Skeletal muscle satellite cell (primary cell): Measurements from ENCODE around the gene OAS2.
"Not testable (repeated sequence)": the region's sequence is repeated elsewhere in the genome, so short reads cannot be mapped to it uniquely, and the experiment has no call there.

Experiments
- H3K27me3 ChIP-seq: 2 replicates; pipeline ENCODE4 v1.7.0; 2013; ENCODE audit warnings: low read length; ENCODE audit not compliant: control insufficient read depth, insufficient read depth
- H3K36me3 ChIP-seq: 2 replicates; pipeline ENCODE4 v1.7.0; 2013; ENCODE audit warnings: mild to moderate bottlenecking, control low read depth, low read length; ENCODE audit not compliant: insufficient read depth
- H3K4me1 ChIP-seq: 2 replicates; pipeline ENCODE4 v1.7.0; 2013; ENCODE audit warnings: low read length; ENCODE audit not compliant: control insufficient read depth, insufficient read depth
- H3K4me2 ChIP-seq: 2 replicates; pipeline ENCODE4 v1.7.0; 2013; ENCODE audit warnings: mild to moderate bottlenecking, low read length
- H3K4me3 ChIP-seq: 2 replicates; pipeline ENCODE4 v1.7.0; 2013; ENCODE audit warnings: low read length
- H3K9ac ChIP-seq: 2 replicates; pipeline ENCODE4 v1.7.0; 2013; ENCODE audit warnings: mild to moderate bottlenecking, low read depth, low read length, moderate library complexity
- H3K9me3 ChIP-seq: replicated peaks from 2 replicates; pipeline ENCODE4 v1.7.0; 2013; ENCODE audit warnings: mild to moderate bottlenecking, control low read depth, low read length

The OAS2 gene

DNA sequence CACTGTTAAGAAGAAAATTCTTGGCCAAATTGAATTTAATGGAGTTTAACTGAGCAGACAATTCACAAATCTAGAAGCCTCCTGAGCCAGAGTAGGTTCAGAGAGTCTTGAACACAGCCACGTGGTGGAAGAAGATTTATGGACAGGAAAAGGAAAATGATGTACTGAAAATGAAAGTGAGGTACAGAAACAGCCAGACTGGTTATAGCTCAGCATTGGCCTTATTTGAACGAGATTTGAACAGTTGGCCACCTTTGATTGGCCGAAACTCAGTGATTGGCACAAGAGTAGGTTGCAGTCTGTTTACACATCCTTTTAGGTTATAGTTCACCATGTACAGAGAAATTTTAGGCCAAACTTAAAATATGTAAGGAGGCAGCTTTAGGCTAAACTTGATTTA is 9.9 kb downstream of the OAS2 start:
- H3K9me3 ChIP-seq = no peaks in the 10 kb centered on the region
- no peaks in the 10 kb centered on the region for H3K4me1 ChIP-seq
- no peak overlapping the region for H3K4me2 ChIP-seq
- no peaks in the 10 kb centered on the region for H3K36me3 ChIP-seq
- peaks cover 14% of the 10 kb centered on the region for H3K27me3 ChIP-seq
- no peak overlapping the region for H3K9ac ChIP-seq
- no peak overlapping the region for H3K4me3 ChIP-seq

DNA sequence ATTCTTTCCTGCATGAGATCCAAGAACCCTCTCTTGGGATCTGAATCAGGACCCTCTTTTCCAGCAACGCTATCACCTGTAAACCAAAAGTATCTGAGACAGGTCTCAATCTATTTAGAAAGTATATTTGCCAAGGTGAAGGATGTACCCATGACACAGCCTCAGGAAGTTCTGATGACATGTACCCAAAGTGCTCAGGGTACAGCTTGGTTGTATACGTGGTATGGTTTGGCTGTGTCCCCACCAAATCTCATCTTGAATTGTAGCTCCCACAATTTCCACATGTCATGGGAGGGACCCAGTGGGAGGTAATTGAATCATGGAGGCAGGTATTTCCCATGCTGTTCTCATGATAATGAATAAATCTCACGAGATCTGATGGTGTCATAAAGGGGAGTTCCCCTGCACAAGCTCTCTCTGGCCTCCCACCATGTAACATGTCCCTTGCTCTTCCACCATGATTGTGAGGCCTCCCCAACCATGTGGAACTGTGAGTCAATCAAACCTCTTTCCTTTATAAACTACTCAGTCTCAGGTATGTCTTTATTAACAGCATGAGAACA is 10.6 kb downstream of the OAS2 start:
- peaks cover 14% of the 10 kb centered on the region for H3K27me3 ChIP-seq
- not testable (repeated sequence) for H3K4me3 ChIP-seq, H3K9ac ChIP-seq, H3K9me3 ChIP-seq, H3K36me3 ChIP-seq, H3K4me1 ChIP-seq, H3K4me2 ChIP-seq

DNA sequence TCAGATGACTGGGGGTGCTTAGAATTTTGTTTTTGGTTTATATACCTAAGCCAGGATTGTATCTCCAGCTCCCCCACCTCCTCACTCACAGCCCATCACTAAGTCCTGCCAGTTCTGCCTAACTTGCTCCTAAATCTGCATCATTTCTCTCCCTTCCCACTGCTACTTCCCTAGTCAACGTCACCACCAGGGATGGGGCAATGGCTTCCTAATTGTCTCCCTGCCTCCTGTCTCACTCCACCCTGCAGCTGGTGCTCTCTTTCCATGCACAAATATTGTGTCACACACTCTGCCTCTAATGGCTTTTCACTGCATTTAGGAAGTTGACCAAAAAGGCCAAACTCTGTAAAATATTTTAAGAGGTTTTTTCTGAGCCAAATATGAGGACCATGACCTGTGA is 11.5 kb downstream of the OAS2 start:
- Histone ChIP-seq H3K9ac (no peak overlapping the region), H3K4me3 (no peak overlapping the region), H3K27me3 (peaks cover 10% of the 10 kb centered on the region), H3K36me3 (no peaks in the 10 kb centered on the region), H3K9me3 (no peaks in the 10 kb centered on the region), H3K4me1 (no peaks in the 10 kb centered on the region), H3K4me2 (no peak overlapping the region)

DNA sequence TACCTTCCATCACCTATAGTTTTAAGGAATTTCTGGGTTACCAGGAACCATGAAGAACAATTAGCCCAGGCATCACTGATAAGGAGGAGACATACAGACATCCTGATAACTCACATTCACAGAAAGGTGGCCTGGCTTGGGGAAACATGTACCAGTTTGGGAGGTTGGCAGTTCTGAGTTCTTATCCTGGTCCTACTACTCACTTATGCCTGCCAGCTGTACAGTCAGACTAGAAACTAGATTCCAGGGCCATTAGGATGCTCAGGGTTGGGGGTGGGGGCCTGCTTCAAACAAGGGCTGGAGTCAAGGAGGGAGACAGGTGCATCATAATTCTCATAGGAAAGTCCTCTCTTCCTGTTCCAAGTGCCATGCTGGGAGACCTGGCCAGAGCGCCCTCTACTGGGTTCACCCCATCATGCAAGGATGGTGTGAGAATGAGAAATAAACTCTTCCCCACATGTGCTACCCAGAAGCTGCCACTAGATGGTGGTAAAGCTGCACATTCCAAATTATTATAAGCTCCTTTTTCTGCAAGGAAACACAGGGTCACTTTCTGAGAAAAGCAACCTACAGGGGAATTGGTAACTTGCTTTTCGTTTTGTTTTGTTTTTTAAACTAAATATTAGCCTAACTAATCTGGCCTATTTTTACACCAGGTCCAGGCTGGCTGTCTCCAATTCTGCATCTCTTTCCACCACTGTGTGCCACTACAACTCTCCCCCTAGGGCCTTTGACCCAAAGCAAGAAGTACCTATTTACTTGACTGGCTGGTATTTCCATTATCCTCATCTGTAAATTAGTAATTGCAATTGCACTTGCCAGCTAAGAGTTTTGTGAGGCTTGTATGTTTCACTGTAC is 14.5 kb downstream of the OAS2 start:
- no peak overlapping the region for H3K9ac ChIP-seq
- H3K27me3 ChIP-seq = peaks cover 13% of the 10 kb centered on the region
- no peaks in the 10 kb centered on the region for H3K9me3 ChIP-seq
- no peaks in the 10 kb centered on the region for H3K36me3 ChIP-seq
- H3K4me1 ChIP-seq = no peaks in the 10 kb centered on the region
- H3K4me3 ChIP-seq = no peak overlapping the region
- no peak overlapping the region for H3K4me2 ChIP-seq

DNA sequence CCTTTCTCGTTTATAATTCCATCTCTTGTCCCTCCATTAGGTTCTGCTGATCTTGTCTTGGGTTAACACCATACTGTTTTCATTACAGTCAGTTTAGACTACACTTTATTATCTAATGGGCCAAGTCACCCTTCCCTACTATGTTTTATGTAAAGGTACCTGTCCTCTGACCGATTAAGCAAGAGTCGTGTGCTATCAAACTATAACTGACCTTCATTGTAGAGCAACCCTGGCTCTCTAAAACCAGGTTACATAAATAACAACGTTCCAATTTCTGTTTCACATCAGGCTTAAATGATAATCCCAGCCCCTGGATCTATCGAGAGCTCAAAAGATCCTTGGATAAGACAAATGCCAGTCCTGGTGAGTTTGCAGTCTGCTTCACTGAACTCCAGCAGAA is 16.7 kb downstream of the OAS2 start:
- H3K27me3 ChIP-seq = peaks cover 19% of the 10 kb centered on the region
- H3K4me2 ChIP-seq = no peak overlapping the region
- H3K9me3 ChIP-seq = peaks cover 3% of the 10 kb centered on the region
- H3K9ac ChIP-seq = no peak overlapping the region
- H3K36me3 ChIP-seq = no peaks in the 10 kb centered on the region
- no peaks in the 10 kb centered on the region for H3K4me1 ChIP-seq
- H3K4me3 ChIP-seq = no peak overlapping the region

DNA sequence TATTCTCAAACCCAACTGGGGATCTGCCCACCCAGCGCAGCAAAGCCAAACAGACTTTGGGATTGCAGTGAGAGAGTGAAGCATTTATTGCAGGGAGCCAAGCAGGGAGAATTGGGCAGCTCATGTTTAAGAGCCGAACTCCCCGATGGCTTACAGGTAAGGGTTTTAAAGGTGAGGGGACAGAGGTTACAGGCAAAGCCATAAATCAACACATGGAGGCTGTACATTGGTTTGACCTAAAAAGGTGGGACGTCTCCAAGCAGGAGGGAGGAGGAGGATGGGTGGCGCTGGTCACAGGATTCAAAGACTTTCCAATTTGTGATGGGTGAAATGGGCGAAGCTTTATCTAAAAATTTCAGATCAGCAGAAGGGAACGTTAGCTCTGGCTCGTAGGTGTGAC is 18.2 kb downstream of the OAS2 start:
- no peak overlapping the region for H3K4me2 ChIP-seq
- H3K4me1 ChIP-seq = no peaks in the 10 kb centered on the region
- peaks cover 3% of the 10 kb centered on the region for H3K9me3 ChIP-seq
- no peaks in the 10 kb centered on the region for H3K36me3 ChIP-seq
- H3K4me3 ChIP-seq = no peak overlapping the region
- H3K27me3 ChIP-seq = peaks cover 16% of the 10 kb centered on the region
- no peak overlapping the region for H3K9ac ChIP-seq

DNA sequence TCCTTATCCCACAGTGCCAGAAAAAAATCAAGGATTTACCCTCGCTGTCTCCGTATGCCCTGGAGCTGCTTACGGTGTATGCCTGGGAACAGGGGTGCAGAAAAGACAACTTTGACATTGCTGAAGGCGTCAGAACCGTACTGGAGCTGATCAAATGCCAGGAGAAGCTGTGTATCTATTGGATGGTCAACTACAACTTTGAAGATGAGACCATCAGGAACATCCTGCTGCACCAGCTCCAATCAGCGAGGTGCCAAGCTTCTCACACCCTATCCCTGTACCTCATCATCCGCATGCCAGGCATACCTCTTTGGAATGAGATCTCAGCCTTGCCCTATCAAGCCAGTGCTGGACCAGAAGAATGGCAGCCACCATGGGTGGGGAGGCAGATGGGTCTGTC is 19.2 kb downstream of the OAS2 start:
- Histone ChIP-seq H3K27me3 (peaks cover 16% of the 10 kb centered on the region), H3K4me1 (no peaks in the 10 kb centered on the region), H3K36me3 (no peaks in the 10 kb centered on the region), H3K9ac (no peak overlapping the region), H3K4me2 (no peak overlapping the region), H3K4me3 (no peak overlapping the region), H3K9me3 (peaks cover 3% of the 10 kb centered on the region)

DNA sequence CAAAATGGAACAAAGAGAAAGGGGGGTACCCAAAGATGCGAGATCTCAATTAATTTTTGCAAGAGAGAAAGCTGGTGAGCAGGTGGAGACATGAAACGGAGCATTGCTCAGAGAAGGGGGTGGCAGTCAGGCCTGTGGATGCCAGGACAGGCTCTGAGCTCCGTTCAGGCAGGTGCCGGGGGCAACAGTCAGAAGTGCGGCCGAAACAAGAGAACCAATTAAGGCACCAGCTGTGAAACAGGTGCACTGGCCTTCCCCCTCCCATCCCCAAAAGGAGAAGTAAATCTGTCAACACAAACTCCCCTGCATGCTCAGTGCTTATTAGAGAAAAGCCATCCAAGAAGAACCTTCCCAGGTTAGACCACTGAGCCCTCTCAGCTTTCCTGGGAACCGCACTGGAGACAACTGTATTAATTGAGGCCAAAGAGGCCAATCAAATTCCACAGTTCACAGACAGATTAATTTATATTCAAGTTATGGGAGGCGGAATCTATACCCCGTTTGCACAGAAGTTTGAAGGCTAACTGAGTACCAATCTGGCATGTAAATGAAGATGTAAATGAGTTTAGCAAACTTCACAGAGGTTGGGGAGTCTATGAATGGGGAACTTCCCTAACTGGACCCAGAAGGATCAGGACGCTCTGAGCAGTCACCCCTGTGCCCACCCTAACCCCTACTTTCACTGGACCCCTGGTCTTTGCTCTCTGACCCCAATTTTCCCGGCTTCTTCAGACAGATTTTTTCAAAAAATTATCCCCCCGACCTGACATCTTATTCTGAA is 20.9 kb downstream of the OAS2 start:
- Histone ChIP-seq H3K27me3 (peaks cover 23% of the 10 kb centered on the region), H3K36me3 (no peaks in the 10 kb centered on the region), H3K9ac (no peak overlapping the region), H3K9me3 (peaks cover 3% of the 10 kb centered on the region), H3K4me3 (no peak overlapping the region), H3K4me2 (no peak overlapping the region), H3K4me1 (no peaks in the 10 kb centered on the region)

DNA sequence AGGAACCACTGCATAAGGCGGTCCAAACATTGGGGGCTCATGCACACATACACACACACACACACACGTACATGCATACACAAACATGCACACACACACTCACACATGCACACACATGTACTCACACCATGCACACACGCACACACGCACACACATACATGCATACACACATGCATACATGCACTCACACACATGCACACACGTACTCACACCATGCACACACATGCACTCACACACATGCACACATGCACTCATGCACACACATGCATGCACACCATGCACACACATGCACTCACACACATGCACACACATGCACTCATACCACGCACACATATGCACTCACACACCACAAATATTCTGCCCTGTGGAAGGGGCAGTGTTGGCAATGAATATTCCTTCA is 22.1 kb downstream of the OAS2 start:
- Histone ChIP-seq H3K9me3 (peaks cover 3% of the 10 kb centered on the region), H3K36me3 (no peaks in the 10 kb centered on the region), H3K4me3 (no peak overlapping the region), H3K9ac (no peak overlapping the region), H3K4me2 (no peak overlapping the region), H3K4me1 (no peaks in the 10 kb centered on the region), H3K27me3 (peaks cover 29% of the 10 kb centered on the region)

DNA sequence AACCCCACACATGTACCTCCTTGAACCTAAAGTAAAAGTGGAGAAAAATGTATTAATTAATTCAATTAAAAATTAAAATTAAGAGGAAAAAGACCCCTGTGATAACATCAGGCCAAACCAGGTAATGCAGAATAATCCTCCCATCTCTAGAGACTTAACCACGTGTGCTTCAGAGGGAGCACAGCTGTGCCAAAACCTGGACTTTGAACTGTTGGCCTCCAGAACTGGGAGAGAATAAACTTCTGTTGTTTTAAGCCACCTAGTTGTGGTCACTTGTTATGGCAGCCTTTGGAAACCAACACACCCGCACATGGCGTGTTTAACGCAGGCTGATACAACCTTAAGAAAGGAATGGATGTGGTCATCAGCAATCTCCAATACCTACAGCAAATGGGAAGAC is 23.8 kb downstream of the OAS2 start:
- Histone ChIP-seq H3K9ac (no peak overlapping the region), H3K36me3 (no peaks in the 10 kb centered on the region), H3K27me3 (peaks cover 27% of the 10 kb centered on the region)

DNA sequence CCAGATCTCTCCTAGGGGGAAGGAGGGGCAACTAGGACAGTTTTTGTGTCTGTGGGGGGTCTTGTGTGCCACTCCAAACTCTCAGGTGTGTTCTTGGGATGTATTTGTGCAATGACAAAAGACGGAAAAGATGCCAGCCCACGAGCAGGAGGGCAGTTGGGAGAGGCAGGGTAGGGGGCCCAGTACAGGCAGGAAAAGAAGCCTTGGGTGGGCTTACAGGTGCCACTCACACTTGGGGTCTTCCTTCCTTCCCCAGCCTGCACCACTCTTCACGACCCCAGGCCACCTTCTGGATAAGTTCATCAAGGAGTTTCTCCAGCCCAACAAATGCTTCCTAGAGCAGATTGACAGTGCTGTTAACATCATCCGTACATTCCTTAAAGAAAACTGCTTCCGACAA is 24.4 kb downstream of the OAS2 start:
- H3K4me1 ChIP-seq = peaks cover 4% of the 10 kb centered on the region

More for the DNA sequence above, 23.8 kb downstream of the OAS2 start:
- Histone ChIP-seq H3K9me3 (peaks cover 3% of the 10 kb centered on the region), H3K4me2 (no peak overlapping the region), H3K4me3 (no peak overlapping the region), H3K4me1 (no peaks in the 10 kb centered on the region)

More for the DNA sequence above, 24.4 kb downstream of the OAS2 start:
- Histone ChIP-seq H3K27me3 (peaks cover 22% of the 10 kb centered on the region), H3K9me3 (peaks cover 3% of the 10 kb centered on the region), H3K4me3 (no peak overlapping the region), H3K4me2 (no peak overlapping the region), H3K9ac (no peak overlapping the region), H3K36me3 (no peaks in the 10 kb centered on the region)
